HG03469 (cell line): ENCODE data around the gene DMAP1.

ENCODE experiments used
- ATAC-seq: cut with Tn5 transposase; IDR thresholded peaks from one replicate; pipeline ENCODE4 v1.9.1; 2021; ENCODE audit warnings: mild to moderate bottlenecking, moderate library complexity, moderate number of reproducible peaks; ENCODE audit not compliant: unreplicated experiment

Gene DMAP1

GRCh38 chr1:44227211-44227610, 13.9 kb downstream of the DMAP1 start:
- no peak for ATAC-seq

GRCh38 chr1:44228218-44228617, 14.9 kb downstream of the DMAP1 start:
- ATAC-seq = no peak

- no peak for ATAC-seq
Measured at GRCh38 chr1:44229435-44230167, 16.3 kb downstream of the DMAP1 start.

- ATAC-seq = no peak
Measured at GRCh38 chr1:44230796-44231195, 17.5 kb downstream of the DMAP1 start.

- no peak for ATAC-seq
Measured at GRCh38 chr1:44233593-44233992, 20.3 kb downstream of the DMAP1 start.

GRCh38 chr1:44235808-44236207, 22.5 kb downstream of the DMAP1 start:
- ATAC-seq = no peak

GRCh38 chr1:44236490-44237272, 23.4 kb downstream of the DMAP1 start:
- ATAC-seq = no peak

- ATAC-seq = no peak
Measured at GRCh38 chr1:44237721-44238457, 24.6 kb downstream of the DMAP1 start.

GRCh38 chr1:44238660-44239059, 25.4 kb downstream of the DMAP1 start:
- ATAC-seq = no peak

- ATAC-seq = no peak
Measured at GRCh38 chr1:44239331-44239960, 26.2 kb downstream of the DMAP1 start.

- no peak for ATAC-seq
Measured at GRCh38 chr1:44239961-44240371, 26.7 kb downstream of the DMAP1 start.

GRCh38 chr1:44240802-44241671, 27.8 kb downstream of the DMAP1 start:
- no peak for ATAC-seq

GRCh38 chr1:44242746-44243145, 29.5 kb downstream of the DMAP1 start:
- ATAC-seq = no peak

GRCh38 chr1:44243782-44244495, 30.7 kb downstream of the DMAP1 start:
- no peak for ATAC-seq

GRCh38 chr1:44244986-44245385, 31.7 kb downstream of the DMAP1 start:
- no peak for ATAC-seq

- ATAC-seq = no peak
Measured at GRCh38 chr1:44246806-44247205, 33.5 kb downstream of the DMAP1 start.

- ATAC-seq = no peak
Measured at GRCh38 chr1:44249543-44249942, 36.3 kb downstream of the DMAP1 start.

GRCh38 chr1:44250068-44250781, 37.0 kb downstream of the DMAP1 start:
- ATAC-seq = no peak

GRCh38 chr1:44251486-44251885, 38.2 kb downstream of the DMAP1 start:
- no peak for ATAC-seq
